Measurements from ENCODE around the gene HEPHL1.
"Not testable (repeated sequence)": the region's sequence is repeated elsewhere in the genome, so short reads cannot be mapped to it uniquely, and the experiment has no call there.

GRCh38 chr11:94157339-94157738, 136.2 kb downstream of the HEPHL1 start:
- not testable (repeated sequence) for TF ChIP-seq CTCF, POLR2A, POLR2AphosphoS5 (IDR thresholded peaks at IDR 0.05)

Measured in breast epithelium (tissue), 3 donors.